Gastrocnemius medialis (tissue), 4 donors: ENCODE measurements around the gene TMEM220.

Experiments
- POLR2A ChIP-seq, 2 donors: fragments of 450-650 bp; IDR thresholded peaks; one replicate each; pipeline ENCODE4 v1.6.1; 2017; ENCODE audit warnings: antibody characterized with exemption in 2 of 2, mild to moderate bottlenecking in 2 of 2, moderate library complexity in 2 of 2
- TF ChIP-seq, protein P1 (sequence below), 5 experiments: fragments of 450-650 bp in 3 of 5; fragments of 200-600 bp in 2 of 5; sonication (generic) in 2 of 5; IDR thresholded peaks in 4 of 5; conservative IDR thresholded peaks in 1 of 5; 1 replicate in 4 of 5; 2 replicates in 1 of 5; pipeline ENCODE4 v1.5.1; 2016 to 2019; ENCODE audit warnings: antibody characterized with exemption in 5 of 5, mild to moderate bottlenecking in 3 of 5, moderate library complexity in 3 of 5

DNA sequence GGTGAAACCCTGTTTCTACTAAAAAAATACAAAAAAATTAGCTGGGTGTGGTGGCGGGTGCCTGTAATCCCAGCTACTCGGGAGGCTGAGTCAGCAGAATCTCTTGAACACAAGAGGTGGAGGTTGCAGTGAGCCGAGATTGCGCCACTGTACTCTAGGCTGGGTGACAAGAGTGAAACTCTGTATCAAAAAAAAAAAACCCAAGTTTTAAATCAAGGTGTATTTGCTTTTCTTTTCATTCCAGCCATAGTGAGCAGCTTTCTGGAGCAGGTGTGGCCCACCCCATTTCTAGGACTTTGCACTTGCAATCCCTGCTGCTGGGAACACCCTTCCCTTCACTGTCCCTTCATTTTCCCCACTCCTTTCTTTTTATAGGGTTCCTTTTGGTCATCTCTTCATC lies 45.2 kb upstream of the TMEM220 start:
- TF ChIP-seq, protein P1, sequence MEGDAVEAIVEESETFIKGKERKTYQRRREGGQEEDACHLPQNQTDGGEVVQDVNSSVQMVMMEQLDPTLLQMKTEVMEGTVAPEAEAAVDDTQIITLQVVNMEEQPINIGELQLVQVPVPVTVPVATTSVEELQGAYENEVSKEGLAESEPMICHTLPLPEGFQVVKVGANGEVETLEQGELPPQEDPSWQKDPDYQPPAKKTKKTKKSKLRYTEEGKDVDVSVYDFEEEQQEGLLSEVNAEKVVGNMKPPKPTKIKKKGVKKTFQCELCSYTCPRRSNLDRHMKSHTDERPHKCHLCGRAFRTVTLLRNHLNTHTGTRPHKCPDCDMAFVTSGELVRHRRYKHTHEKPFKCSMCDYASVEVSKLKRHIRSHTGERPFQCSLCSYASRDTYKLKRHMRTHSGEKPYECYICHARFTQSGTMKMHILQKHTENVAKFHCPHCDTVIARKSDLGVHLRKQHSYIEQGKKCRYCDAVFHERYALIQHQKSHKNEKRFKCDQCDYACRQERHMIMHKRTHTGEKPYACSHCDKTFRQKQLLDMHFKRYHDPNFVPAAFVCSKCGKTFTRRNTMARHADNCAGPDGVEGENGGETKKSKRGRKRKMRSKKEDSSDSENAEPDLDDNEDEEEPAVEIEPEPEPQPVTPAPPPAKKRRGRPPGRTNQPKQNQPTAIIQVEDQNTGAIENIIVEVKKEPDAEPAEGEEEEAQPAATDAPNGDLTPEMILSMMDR (IDR thresholded peaks at IDR 0.05 in 4 of 5, conservative IDR thresholded peaks at IDR 0.05 in 1 of 5): no peak
- TF ChIP-seq POLR2A (IDR thresholded peaks at IDR 0.05): no peak
